ENCODE measurements around the gene NUDT7. TPM values are rescaled to one million over a fixed set of nuclear protein-coding genes. Genes with fewer than 3 reads are reported as not detected.

Gene NUDT7
- total and polyA plus RNA-seq, 2 donors from 2014 or later: 7.6 to 43.8 TPM

DNA sequence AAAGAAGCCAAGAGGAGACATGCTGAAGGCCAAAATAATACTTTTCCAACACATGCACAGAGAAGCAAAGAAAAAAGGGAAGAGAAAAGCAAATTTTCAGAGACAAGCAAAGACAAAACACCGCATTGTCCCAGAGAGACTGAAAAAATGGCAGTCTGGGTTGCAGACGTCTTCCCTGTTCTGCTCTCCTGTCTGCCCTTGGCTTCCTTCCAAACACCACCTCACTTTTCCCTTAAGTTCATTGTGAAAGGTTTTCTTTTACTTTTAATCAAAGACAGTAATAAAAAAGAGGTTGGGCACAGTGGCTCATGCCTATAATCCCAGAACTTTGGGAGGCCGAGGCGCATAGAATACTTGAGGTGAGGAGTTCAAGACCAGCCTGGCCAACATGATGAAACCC is 44.9 kb downstream of the NUDT7 start:
- DNase-seq: no peak
- no peaks in the 10 kb centered on the region for H3K36me3 ChIP-seq (ENCODE audit: control insufficient read depth in 2 of 3, insufficient read depth in 3 of 3, low read length in 3 of 3)
- H3K4me1 ChIP-seq (ENCODE audit: control insufficient read depth in 2 of 3, insufficient read depth in 2 of 3, low read depth in 1 of 3, low read length in 3 of 3): peaks cover 0 to 6% (median 0%) of the 10 kb centered on the region in 3 donors
- H3K9me3 ChIP-seq (ENCODE audit: control insufficient read depth in 2 of 3, insufficient read depth in 1 of 3, low read length in 3 of 3): no peaks in the 10 kb centered on the region
- no peak for FAIRE-seq
- H3K9ac ChIP-seq (ENCODE audit: low read length in 3 of 3): no peak overlapping the region
- no peak overlapping the region for H3K4me3 ChIP-seq (ENCODE audit: low read length in 3 of 3)
- TF ChIP-seq, protein P1, sequence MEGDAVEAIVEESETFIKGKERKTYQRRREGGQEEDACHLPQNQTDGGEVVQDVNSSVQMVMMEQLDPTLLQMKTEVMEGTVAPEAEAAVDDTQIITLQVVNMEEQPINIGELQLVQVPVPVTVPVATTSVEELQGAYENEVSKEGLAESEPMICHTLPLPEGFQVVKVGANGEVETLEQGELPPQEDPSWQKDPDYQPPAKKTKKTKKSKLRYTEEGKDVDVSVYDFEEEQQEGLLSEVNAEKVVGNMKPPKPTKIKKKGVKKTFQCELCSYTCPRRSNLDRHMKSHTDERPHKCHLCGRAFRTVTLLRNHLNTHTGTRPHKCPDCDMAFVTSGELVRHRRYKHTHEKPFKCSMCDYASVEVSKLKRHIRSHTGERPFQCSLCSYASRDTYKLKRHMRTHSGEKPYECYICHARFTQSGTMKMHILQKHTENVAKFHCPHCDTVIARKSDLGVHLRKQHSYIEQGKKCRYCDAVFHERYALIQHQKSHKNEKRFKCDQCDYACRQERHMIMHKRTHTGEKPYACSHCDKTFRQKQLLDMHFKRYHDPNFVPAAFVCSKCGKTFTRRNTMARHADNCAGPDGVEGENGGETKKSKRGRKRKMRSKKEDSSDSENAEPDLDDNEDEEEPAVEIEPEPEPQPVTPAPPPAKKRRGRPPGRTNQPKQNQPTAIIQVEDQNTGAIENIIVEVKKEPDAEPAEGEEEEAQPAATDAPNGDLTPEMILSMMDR (IDR thresholded peaks at IDR 0.05; ENCODE audit: borderline replicate concordance, extremely low read depth, insufficient read depth): no peak
- intact Hi-C loops (cut with DNase I): no loop called here
- no peaks in the 10 kb centered on the region for H3K27me3 ChIP-seq (ENCODE audit: control insufficient read depth, insufficient read depth, low read length)
- H3K27ac ChIP-seq (ENCODE audit: low read depth in 2 of 2, low read length in 2 of 2): no peak overlapping the region

DNA sequence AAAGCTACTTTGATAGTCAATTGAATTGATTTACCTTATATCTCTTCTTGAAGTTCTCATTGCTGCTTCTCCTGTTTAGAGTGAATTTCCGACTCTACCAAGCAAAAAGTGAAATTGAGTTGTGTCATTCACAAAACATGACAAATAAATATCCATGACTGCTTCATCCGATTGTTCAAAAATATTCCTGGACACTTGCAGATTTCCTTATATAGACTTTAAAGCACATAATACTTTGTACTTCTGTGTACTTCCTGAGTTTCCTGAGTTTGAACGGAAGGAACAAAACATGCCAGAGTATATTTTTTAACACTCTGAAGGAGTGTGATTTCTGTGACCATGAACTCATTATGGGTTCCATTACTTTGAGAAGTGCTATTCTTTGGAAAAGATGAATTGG is 45.5 kb downstream of the NUDT7 start:
- H3K9ac ChIP-seq (ENCODE audit: low read length in 3 of 3): no peak overlapping the region
- TF ChIP-seq, protein P1 (IDR thresholded peaks at IDR 0.05; ENCODE audit: borderline replicate concordance, extremely low read depth, insufficient read depth): no peak
- no peaks in the 10 kb centered on the region for H3K36me3 ChIP-seq (ENCODE audit: control insufficient read depth in 2 of 3, insufficient read depth in 3 of 3, low read length in 3 of 3)
- peaks cover 0 to 6% (median 0%) of the 10 kb centered on the region in 3 donors for H3K4me1 ChIP-seq (ENCODE audit: control insufficient read depth in 2 of 3, insufficient read depth in 2 of 3, low read depth in 1 of 3, low read length in 3 of 3)
- no peak overlapping the region for H3K4me3 ChIP-seq (ENCODE audit: low read length in 3 of 3)
- no peaks in the 10 kb centered on the region for H3K9me3 ChIP-seq (ENCODE audit: control insufficient read depth in 2 of 3, insufficient read depth in 1 of 3, low read length in 3 of 3)
- DNase-seq (no peak), FAIRE-seq (no peak)
- H3K27me3 ChIP-seq (ENCODE audit: control insufficient read depth, insufficient read depth, low read length): no peaks in the 10 kb centered on the region
- H3K27ac ChIP-seq (ENCODE audit: low read depth in 2 of 2, low read length in 2 of 2): no peak overlapping the region
- intact Hi-C loops (cut with DNase I): no loop called here

DNA sequence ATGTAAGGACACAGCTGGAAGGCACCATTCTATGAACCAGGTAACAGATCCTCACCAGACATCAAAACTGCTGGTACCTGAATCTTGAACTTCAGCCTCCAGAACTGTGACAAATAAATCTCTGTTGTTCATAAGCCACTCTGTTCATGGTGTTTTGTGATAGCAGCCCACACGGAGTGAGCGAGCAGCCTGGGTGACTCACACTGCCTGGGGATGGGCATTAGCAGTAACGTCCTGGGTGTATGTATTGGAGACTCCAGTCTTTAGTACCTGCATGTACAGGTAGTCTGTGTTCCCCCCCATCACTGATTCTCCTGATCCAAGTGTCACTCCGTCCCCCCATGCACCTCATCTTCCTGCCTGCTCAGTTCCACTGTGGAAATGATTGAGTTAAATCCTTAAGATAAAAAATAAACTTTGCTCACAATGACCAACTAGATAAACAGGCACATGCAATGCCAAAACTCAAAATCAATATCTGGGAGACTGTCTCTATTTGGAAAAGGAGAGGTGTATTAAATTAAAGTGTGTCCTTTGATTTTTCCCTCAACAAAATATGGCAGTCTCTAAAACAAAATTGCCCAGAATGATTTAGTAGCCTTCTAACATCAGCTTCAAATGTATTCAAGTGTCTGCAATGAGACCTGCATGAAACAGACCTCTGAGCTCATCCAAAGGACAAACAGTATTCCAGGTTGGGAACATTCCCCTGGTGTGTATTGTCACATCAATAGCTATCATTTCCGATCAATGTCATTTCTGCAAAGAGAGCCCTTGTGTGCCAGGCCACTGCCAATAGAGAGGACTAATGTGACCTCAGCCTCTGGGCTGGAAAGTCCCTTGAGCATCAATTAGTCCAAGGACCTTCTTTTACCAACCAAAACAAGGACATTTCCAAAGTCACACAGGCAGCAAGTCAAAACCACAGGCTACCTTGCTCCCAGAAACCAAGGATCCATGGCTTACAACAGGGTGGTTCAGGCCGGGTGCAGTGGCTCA is 53.9 kb downstream of the NUDT7 start:
- no peaks in the 10 kb centered on the region for H3K27me3 ChIP-seq (ENCODE audit: control insufficient read depth, insufficient read depth, low read length)
- no peak overlapping the region for H3K4me3 ChIP-seq (ENCODE audit: low read length in 3 of 3)
- no peaks in the 10 kb centered on the region for H3K36me3 ChIP-seq (ENCODE audit: control insufficient read depth in 2 of 3, insufficient read depth in 3 of 3, low read length in 3 of 3)
- intact Hi-C loops (cut with DNase I): no loop called here
- H3K9ac ChIP-seq (ENCODE audit: low read length in 3 of 3): no peak overlapping the region
- no peak overlapping the region for H3K27ac ChIP-seq (ENCODE audit: low read depth in 2 of 2, low read length in 2 of 2)
- no peak for FAIRE-seq
- TF ChIP-seq, protein P1 (IDR thresholded peaks at IDR 0.05; ENCODE audit: borderline replicate concordance, extremely low read depth, insufficient read depth): no peak
- no peak for DNase-seq
- H3K9me3 ChIP-seq (ENCODE audit: control insufficient read depth in 2 of 3, insufficient read depth in 1 of 3, low read length in 3 of 3): no peaks in the 10 kb centered on the region
- H3K4me1 ChIP-seq (ENCODE audit: control insufficient read depth in 2 of 3, insufficient read depth in 2 of 3, low read depth in 1 of 3, low read length in 3 of 3): no peaks in the 10 kb centered on the region
